ENCODE results near the gene SCGN.

Gene SCGN

DNA sequence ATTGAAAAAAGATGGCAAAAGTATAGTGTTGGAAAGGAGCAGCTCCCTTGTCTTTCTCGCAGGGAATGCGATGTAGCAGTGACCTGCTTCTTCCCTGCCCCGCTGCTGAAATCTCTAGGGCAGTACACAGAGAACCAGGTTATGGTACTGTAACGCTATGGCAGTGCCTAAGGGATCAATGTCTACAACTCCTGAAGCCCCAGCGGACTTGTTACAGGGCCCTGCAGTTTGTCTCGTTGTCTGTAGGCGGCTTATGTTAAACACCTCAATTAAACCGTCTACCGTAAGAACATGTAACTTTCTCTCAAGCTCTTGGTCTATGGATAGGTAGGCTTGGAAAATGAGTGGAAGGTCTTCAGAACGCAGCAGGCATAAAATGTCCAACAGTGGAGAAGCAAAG is 57.7 kb downstream of the SCGN start:
- Histone ChIP-seq H3K36me3 (ENCODE audit: insufficient read depth, low read length) (no peaks in the 10 kb centered on the region), H3K27me3 (ENCODE audit: control insufficient read depth, insufficient read depth, low read length) (no peaks in the 10 kb centered on the region), H3K4me2 (ENCODE audit: low read length) (no peak overlapping the region), H3K9me3 (replicated peaks; ENCODE audit: low read length) (no peaks in the 10 kb centered on the region), H3K4me1 (ENCODE audit: control insufficient read depth, insufficient read depth, low read length) (no peaks in the 10 kb centered on the region), H3K4me3 (ENCODE audit: low read length) (no peak overlapping the region), H3K9ac (ENCODE audit: low read depth, low read length) (no peak overlapping the region)

DNA sequence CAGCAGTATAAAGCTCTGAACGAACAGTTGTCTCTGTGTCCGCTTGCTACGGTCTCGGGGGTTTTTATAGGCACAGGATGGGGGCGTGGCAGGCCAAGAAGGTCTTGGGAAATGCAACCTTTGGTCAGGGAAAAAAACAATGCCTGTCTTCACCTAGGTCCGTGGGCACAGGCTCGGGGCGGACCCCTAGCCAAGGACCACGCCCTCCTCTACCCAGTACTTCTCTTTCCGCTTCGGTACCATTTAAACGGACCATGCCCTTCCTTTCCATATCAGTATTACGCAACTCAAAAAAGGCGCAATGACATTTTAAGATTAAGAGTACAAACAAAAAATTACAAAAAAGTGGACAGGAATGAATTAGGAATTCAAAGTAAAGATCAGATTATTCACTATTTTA is 58.3 kb downstream of the SCGN start:
- H3K4me3 ChIP-seq (ENCODE audit: low read length) = no peak overlapping the region
- H3K4me2 ChIP-seq (ENCODE audit: low read length) = no peak overlapping the region
- H3K27me3 ChIP-seq (ENCODE audit: control insufficient read depth, insufficient read depth, low read length) = peaks cover 3% of the 10 kb centered on the region
- no peak overlapping the region for H3K9ac ChIP-seq (ENCODE audit: low read depth, low read length)
- no peaks in the 10 kb centered on the region for H3K36me3 ChIP-seq (ENCODE audit: insufficient read depth, low read length)
- no peaks in the 10 kb centered on the region for H3K9me3 ChIP-seq (replicated peaks; ENCODE audit: low read length)
- no peaks in the 10 kb centered on the region for H3K4me1 ChIP-seq (ENCODE audit: control insufficient read depth, insufficient read depth, low read length)

DNA sequence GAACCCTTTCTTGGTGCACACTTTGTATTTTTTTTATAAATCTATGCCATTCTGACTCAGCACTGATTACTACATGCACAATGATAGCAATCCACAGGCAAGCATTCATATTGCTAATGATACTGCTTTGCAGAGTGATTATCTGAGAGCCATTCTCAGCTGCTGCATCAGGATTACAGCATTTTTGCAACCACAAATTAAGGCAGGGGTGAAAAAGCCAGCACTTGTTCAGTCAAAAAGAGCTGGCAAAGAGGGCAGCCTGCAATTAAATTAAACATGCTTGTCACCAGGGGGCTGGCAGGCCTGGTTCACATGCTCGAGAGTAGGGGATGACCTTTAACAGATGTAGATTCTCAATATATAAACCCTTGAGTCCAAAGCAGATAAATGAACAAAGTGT is 61.8 kb downstream of the SCGN start:
- H3K36me3 ChIP-seq (ENCODE audit: insufficient read depth, low read length) = no peaks in the 10 kb centered on the region
- H3K9ac ChIP-seq (ENCODE audit: low read depth, low read length) = no peak overlapping the region
- no peaks in the 10 kb centered on the region for H3K9me3 ChIP-seq (replicated peaks; ENCODE audit: low read length)
- H3K4me1 ChIP-seq (ENCODE audit: control insufficient read depth, insufficient read depth, low read length) = no peaks in the 10 kb centered on the region
- no peak overlapping the region for H3K4me3 ChIP-seq (ENCODE audit: low read length)
- no peak overlapping the region for H3K4me2 ChIP-seq (ENCODE audit: low read length)
- H3K27me3 ChIP-seq (ENCODE audit: control insufficient read depth, insufficient read depth, low read length) = peaks cover 14% of the 10 kb centered on the region

DNA sequence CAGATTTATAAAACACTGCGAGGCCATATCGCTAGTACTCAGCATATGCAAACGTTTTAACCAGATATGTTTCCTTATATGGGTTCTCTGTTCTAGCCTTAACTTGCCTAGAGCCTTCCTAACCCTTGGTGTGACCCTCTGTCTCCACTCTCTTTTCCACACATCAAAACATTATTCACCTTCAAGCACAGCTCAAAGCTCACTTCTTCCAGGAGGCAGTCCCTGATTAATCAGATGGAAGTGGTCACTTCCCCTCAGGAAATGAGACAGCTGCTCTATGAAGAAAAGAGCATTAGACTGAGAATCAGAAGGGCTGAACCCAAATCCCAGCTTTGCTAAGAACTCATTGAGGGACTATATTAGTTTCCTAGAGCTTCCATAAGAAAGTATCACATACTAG is 62.8 kb downstream of the SCGN start:
- H3K27me3 ChIP-seq (ENCODE audit: control insufficient read depth, insufficient read depth, low read length) = peaks cover 14% of the 10 kb centered on the region
- no peak overlapping the region for H3K4me3 ChIP-seq (ENCODE audit: low read length)

DNA sequence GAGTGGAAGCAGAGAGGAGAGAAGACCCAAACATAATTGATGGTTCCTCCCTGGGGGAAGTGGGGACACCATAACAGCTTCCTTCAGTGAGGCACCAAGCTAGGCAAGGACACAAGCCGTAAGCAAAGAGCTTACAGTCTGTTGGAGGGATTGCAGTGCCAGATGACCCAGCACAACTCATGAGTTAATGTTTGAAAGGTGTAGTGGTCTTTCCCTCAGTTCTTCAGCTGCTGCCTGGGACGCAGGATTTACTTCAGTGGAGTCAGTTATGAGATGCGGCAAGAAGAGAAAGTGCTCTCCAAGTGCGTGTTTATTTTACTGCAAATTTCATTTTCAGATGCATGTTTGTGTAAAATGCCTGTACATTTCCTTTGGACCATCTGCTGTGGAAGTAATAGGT is 63.8 kb downstream of the SCGN start:
- H3K4me1 ChIP-seq (ENCODE audit: control insufficient read depth, insufficient read depth, low read length) = no peaks in the 10 kb centered on the region
- no peaks in the 10 kb centered on the region for H3K9me3 ChIP-seq (replicated peaks; ENCODE audit: low read length)
- H3K36me3 ChIP-seq (ENCODE audit: insufficient read depth, low read length) = no peaks in the 10 kb centered on the region
- H3K9ac ChIP-seq (ENCODE audit: low read depth, low read length) = no peak overlapping the region
- no peak overlapping the region for H3K4me3 ChIP-seq (ENCODE audit: low read length)
- H3K4me2 ChIP-seq (ENCODE audit: low read length) = no peak overlapping the region
- peaks cover 14% of the 10 kb centered on the region for H3K27me3 ChIP-seq (ENCODE audit: control insufficient read depth, insufficient read depth, low read length)

More for the DNA sequence above, 62.8 kb downstream of the SCGN start:
- no peak overlapping the region for H3K4me2 ChIP-seq (ENCODE audit: low read length)
- no peaks in the 10 kb centered on the region for H3K36me3 ChIP-seq (ENCODE audit: insufficient read depth, low read length)
- H3K4me1 ChIP-seq (ENCODE audit: control insufficient read depth, insufficient read depth, low read length) = no peaks in the 10 kb centered on the region
- no peak overlapping the region for H3K9ac ChIP-seq (ENCODE audit: low read depth, low read length)
- no peaks in the 10 kb centered on the region for H3K9me3 ChIP-seq (replicated peaks; ENCODE audit: low read length)

DNA sequence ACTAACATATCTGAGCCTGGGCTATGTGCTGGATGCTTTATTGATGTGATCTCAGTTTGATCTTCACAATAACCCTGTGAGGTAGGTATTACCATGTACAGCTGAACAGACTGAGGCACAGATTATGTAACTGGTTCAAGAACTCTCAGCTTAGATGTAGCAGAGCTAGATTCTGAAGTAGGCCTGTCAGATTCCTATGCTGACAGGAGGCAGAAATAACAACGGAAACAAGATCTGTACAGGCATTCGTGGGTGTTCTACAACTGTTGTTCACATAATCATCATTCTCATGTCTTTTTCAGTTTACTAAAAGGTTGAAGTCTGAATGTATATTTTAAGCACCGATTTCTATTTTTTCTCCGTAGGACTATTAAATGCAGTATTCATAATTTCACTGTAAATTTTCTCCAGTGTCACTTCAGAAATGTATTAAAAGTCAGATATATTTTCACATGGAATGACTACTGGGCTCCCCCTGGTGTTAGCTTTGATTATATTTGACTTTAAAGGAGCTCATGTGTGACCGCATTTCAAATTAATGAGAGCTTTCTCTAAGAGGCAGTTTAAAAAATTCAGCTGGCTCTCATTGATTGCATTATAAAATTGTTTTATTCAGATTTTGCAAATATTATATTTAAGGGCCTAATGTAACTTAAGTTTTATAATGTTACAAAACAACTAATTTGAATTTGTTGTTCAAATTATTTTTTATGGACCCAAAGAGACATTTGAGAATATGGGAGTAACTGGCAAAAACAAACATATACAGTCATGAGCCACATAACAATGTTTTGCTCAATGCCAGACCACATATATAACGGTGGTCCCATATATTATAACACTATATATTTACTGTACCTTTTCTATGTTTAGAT is 66.1 kb downstream of the SCGN start:
- no peaks in the 10 kb centered on the region for H3K4me1 ChIP-seq (ENCODE audit: control insufficient read depth, insufficient read depth, low read length)
- no peak overlapping the region for H3K9ac ChIP-seq (ENCODE audit: low read depth, low read length)
- H3K4me3 ChIP-seq (ENCODE audit: low read length) = no peak overlapping the region
- H3K4me2 ChIP-seq (ENCODE audit: low read length) = no peak overlapping the region
- H3K9me3 ChIP-seq (replicated peaks; ENCODE audit: low read length) = no peaks in the 10 kb centered on the region
- H3K27me3 ChIP-seq (ENCODE audit: control insufficient read depth, insufficient read depth, low read length) = peaks cover 14% of the 10 kb centered on the region
- H3K36me3 ChIP-seq (ENCODE audit: insufficient read depth, low read length) = no peaks in the 10 kb centered on the region

DNA sequence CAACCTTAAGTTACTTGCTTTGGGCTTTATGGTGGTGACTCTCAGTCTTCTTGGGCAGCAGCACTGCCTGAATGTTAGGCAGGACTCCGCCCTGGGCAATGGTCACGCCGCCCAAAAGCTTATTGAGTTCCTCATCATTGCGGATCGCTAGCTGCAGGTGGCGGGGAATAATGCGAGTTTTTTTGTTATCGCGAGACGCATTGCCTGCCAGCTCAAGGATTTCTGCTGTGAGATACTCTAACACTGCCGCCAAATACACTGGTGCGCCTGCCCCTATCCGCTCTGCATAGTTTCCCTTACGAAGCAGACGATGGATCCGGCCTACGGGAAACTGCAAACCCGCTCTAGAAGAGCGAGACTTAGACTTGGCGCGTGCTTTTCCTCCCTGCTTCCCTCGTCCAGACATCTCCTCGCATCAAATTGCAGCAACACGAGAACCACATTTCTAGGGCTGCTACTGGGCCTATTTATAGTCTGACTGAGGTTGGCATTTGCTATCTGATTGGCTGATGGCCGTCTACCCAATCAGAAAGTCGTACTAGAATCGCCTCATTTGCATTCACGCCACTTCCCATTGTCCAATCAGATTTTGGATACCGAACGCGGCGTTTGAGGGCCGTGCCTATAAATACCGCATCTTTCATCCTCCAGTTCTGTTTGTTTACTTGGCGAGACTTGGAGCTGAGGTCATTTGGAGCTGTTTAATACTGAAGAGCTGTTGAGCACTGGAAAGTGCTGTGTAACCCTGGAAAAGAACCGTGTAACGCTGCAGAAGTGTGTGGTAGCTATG is 74.3 kb downstream of the SCGN start:
- Histone ChIP-seq H3K4me3 (ENCODE audit: low read length) (no peak overlapping the region), H3K4me2 (ENCODE audit: low read length) (no peak overlapping the region), H3K27me3 (ENCODE audit: control insufficient read depth, insufficient read depth, low read length) (no peaks in the 10 kb centered on the region), H3K36me3 (ENCODE audit: insufficient read depth, low read length) (no peaks in the 10 kb centered on the region), H3K9ac (ENCODE audit: low read depth, low read length) (no peak overlapping the region), H3K9me3 (replicated peaks; ENCODE audit: low read length) (no peaks in the 10 kb centered on the region), H3K4me1 (ENCODE audit: control insufficient read depth, insufficient read depth, low read length) (no peaks in the 10 kb centered on the region)

DNA sequence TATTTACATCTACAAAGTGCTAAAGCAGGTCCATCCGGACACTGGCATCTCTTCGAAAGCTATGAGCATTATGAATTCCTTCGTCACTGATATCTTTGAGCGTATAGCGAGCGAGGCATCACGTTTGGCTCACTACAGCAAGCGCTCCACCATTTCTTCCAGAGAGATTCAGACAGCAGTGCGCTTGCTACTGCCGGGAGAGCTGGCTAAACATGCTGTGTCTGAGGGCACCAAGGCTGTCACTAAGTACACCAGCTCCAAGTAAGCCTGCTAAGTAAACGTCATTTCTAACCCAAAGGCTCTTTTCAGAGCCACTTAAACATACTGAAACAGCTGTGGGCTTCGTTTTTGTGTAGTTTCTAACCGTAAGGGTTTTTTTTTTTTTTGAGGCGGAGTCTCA is 75.0 kb downstream of the SCGN start:
- Histone ChIP-seq H3K27me3 (ENCODE audit: control insufficient read depth, insufficient read depth, low read length) (no peaks in the 10 kb centered on the region), H3K4me1 (ENCODE audit: control insufficient read depth, insufficient read depth, low read length) (no peaks in the 10 kb centered on the region), H3K36me3 (ENCODE audit: insufficient read depth, low read length) (no peaks in the 10 kb centered on the region), H3K4me2 (ENCODE audit: low read length) (no peak overlapping the region), H3K9me3 (replicated peaks; ENCODE audit: low read length) (no peaks in the 10 kb centered on the region), H3K9ac (ENCODE audit: low read depth, low read length) (no peak overlapping the region), H3K4me3 (ENCODE audit: low read length) (no peak overlapping the region)

DNA sequence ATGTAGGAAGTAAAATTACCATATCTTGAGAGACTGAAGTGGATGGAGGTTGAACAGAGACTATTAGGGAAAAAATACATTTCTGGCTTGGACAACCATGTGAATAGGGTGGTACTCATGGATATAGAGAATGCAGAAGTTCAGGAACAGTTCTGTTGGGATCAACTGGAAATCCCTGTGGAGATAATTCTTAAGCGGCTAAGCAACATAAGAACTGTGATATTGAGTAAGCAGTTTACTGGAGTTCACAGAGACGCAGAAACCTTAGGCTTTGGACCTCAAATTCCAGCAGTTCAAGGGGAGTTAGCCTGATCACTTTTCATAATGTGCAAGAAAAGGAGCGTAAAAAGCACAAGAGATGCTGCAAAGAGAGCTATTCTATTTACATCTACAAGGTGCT is 78.9 kb downstream of the SCGN start:
- H3K36me3 ChIP-seq (ENCODE audit: insufficient read depth, low read length) = no peaks in the 10 kb centered on the region
- H3K9me3 ChIP-seq (replicated peaks; ENCODE audit: low read length) = no peaks in the 10 kb centered on the region
- no peak overlapping the region for H3K4me3 ChIP-seq (ENCODE audit: low read length)
- no peak overlapping the region for H3K4me2 ChIP-seq (ENCODE audit: low read length)
- H3K27me3 ChIP-seq (ENCODE audit: control insufficient read depth, insufficient read depth, low read length) = no peaks in the 10 kb centered on the region
- H3K9ac ChIP-seq (ENCODE audit: low read depth, low read length) = no peak overlapping the region
- no peaks in the 10 kb centered on the region for H3K4me1 ChIP-seq (ENCODE audit: control insufficient read depth, insufficient read depth, low read length)

DNA sequence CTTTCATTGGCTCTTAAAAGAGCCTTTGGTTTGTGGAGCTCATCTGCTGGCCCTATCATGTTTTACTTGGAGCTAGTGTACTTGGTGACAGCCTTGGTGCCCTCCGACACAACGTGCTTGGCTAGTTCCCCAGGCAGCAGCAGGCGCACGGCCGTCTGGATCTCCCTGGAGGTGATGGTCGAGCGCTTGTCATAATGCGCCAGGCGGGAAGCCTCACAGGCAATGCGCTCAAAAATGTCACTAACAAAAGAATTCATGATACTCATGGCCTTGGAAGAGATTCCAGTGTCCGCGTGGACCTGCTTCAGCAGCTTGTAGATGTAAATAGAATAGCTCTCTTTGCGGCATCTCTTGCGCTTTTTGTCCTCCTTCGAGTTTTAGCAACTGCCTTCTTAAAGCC is 79.7 kb downstream of the SCGN start:
- H3K9ac ChIP-seq (ENCODE audit: low read depth, low read length) = no peak overlapping the region
- H3K36me3 ChIP-seq (ENCODE audit: insufficient read depth, low read length) = no peaks in the 10 kb centered on the region
- no peaks in the 10 kb centered on the region for H3K27me3 ChIP-seq (ENCODE audit: control insufficient read depth, insufficient read depth, low read length)
- no peaks in the 10 kb centered on the region for H3K9me3 ChIP-seq (replicated peaks; ENCODE audit: low read length)
- H3K4me2 ChIP-seq (ENCODE audit: low read length) = no peak overlapping the region
- no peaks in the 10 kb centered on the region for H3K4me1 ChIP-seq (ENCODE audit: control insufficient read depth, insufficient read depth, low read length)
- H3K4me3 ChIP-seq (ENCODE audit: low read length) = no peak overlapping the region

DNA sequence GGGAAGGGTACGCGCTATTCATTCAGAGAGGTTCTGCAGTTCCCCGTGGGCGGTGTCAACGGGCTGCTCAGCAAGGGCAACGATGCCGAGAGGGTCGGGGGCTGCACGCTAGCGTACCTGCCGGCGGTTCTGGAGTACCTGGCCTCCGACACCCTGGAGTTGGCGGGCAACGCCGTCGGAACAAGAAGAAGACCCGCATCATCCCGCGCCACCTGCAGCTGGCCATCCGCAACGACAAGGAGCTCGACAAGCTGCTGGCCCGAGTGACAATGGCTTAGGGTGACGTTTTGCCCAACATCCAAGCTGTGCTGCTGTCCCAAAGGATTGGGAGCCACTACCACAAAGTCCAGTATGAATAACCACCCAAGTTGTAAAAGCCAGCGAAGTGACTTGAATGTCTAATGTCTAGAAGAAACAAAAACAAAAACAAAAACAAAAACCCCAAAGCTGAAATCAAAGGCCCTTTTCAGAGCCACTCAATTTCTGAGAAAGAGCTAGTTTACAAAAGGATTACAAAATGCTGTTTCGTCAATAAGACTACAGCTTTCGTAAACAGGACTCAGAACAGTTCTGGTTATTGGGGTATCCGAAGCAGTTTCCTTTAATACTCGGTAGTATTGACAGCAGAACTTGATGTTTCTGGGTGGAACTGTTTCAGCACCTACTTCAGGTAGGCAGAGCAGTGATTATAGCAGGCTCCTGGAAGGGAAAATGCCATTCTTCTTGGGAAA is 80.6 kb downstream of the SCGN start:
- H3K9me3 ChIP-seq (replicated peaks; ENCODE audit: low read length) = no peaks in the 10 kb centered on the region

More for the DNA sequence above, 80.6 kb downstream of the SCGN start:
- Histone ChIP-seq H3K4me1 (ENCODE audit: control insufficient read depth, insufficient read depth, low read length) (no peaks in the 10 kb centered on the region), H3K4me2 (ENCODE audit: low read length) (no peak overlapping the region), H3K9ac (ENCODE audit: low read depth, low read length) (no peak overlapping the region), H3K4me3 (ENCODE audit: low read length) (no peak overlapping the region), H3K27me3 (ENCODE audit: control insufficient read depth, insufficient read depth, low read length) (no peaks in the 10 kb centered on the region), H3K36me3 (ENCODE audit: insufficient read depth, low read length) (no peaks in the 10 kb centered on the region)

Measured in skeletal muscle satellite cell (primary cell).